HG03457 (cell line): Measurements from ENCODE around the gene HOXB9.

ENCODE experiments used
- ATAC-seq: cut with Tn5 transposase; IDR thresholded peaks from one replicate; pipeline ENCODE4 v1.9.1; 2021; ENCODE audit warnings: moderate number of reproducible peaks; ENCODE audit not compliant: unreplicated experiment

The HOXB9 gene

DNA sequence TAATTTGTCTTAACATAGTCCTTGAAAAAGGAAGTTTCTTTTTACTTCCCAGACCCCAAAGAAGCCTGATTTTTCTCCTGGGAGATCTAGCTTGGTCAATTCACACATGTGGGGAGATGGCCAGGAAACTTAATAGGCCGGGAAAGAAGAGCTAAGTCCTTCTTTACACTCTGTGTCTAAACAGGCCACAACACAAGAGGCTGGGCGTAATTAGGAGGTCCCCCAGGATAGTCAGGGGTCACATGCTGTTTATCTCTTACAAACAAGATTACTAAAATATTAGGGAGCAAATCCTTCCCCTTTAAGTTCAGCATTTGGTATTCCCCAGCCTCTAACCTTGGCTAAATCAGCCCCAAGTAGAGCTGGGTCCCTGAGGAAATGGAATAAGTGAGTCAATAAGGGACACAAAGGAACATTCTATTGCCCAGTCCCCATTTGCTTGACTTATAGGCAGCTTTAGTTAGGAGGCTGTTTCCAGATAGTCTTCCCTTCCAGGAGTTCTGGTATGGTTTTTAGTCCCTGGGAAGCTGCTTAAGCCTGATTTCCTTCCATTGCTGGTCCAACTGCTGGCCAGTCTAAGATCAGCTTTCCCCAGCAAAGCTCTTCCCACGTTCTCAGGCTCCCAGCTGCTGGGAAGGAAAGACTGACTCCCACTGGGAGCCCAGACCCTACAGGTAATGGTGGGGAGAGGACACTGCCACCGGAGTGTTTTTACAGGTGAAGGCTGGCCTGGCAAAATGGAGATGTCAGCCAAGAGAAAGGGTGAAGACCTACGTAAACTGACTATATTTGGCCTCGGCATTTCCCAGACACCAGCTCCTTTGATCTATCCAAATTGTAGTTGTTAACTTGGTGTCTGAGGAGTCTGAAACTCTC lies 14.1 kb upstream of the HOXB9 start:
- ATAC-seq = no peak

DNA sequence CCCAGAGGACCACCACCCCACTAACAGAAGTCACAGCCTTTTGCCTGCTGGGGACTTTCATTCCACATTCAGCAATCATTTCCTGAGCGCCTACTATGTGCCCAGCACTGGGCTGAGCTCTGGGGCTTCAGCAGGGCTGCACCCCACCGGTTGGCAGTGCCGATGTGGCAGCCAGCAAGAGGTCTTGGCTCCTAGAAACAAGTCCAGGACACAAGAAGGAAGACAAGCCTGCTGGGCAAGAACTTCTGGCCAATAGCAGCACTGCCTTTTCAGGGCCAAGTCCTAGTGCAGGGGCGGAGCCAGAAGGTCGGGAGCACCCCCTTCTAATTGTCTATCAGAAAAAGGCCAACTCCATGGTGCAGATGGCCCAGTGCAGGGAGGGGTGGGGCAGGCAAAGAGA lies 13.0 kb upstream of the HOXB9 start:
- ATAC-seq = no peak

DNA sequence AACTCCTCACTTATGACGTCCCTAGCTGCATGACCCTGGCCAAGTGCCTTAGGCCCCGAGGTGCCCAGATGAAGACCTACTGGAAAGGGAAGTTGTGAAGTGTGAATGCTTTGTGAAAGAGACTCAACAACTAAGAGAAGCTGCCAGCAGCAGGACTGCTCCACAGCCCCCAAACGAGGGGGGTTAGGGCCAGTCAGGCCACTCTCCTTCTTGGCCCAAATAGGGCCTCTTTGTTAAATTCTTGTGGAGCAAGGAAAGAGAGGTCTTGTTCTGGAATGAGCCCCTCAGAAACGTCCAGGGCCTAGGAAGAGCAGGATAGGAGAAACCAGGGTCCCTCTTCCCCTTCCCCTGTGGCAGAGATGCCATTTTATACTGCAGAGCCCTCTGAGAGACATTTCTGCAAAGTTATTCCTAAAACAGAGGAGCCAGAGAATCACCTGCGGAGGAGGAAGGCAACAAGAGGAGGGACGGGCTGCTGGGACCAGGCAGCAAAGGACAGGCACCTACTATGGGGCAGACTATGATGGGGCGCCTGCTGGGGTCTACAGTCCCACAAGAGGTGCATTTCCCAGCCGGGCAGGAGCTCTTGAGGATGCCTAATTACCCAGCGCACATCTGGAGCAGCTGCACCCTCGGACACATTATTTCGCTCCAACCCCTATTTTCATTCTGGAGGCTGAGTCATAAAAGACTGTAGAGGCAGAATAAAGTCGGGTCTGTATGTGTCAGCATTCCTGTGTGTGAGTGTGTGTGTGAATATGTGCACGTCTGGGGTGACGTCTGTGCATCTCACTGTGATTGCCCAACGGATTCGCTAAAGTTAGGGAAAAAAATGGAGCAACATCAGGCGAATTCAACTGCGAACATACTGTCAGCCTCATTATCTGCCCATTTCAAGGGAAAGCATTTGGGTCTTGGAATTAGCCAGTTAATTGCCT lies 11.4 kb upstream of the HOXB9 start:
- ATAC-seq = no peak

DNA sequence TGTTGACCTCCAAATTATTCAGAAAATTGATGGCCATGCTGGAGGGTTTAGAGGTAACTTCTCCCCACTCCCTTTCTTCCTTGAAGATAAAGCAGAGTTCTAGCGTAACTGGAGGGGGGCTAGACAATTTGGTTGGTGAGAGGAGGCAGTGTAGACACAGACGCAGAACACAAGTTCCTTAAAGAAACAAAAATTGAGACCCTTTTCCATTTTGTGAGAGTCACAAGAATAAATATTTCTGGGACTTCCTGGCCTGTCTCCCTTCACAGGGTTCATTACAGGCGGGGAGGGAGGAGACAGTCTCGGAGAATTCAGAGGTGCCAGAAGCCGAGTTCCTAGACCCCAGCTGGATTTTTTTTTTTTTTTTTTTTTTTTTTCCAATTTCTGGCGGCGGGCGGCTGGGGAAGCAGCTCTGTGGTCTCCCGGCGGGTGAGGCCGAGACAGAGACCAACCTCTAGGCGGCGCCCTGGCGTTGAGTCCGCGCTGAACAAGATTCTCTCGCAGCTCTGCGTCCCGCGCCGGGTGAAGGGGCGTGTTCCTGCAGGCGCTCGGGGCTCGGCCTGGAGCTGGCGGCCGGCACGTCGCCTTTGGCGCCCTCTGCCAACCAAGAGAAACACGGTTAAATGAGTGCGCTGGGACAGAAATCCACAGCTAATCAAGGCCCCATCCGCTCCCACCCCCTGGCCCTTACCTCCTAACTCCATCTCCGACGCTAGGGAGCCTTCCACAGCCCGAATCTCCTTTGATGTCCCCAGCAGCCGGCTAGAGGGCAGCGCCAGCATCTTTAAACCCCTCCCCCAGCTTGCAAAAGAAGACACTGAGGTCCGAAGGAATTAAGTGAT lies 10.2 kb upstream of the HOXB9 start:
- no peak for ATAC-seq

DNA sequence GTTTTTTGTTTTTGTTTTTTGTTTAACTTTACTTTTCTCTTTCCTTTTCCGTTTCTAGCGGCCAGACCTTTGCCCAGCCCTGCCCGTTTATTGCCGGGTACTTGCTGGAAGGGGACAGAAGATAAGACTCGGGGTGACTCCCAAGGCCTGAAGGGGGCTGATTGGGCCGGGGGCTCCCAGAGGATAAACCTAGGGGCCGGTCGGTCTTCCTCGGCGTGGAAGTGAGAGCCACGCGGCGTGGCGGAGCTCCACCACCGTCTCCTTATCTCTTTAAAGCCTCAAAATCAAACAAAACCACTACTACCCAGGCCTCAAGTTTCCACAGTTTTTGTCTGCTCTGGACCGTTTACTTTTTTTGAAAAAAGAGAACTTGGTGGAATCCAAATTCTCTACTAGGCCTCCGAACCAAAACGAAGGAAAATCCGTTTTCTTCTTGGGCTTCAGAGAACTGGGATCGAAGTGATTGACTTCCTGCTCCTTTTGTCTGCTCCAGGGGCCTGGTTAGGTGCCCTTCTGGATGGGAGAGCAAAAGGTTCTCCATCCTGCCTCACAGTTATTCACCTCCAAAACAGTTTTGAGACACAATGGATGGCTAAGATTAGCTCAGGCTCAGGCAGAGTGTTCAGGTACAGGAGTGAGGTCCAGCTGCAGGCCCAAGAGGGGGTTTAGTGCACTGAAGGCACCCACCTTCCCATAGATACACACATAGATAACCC lies 8.5 kb upstream of the HOXB9 start:
- no peak for ATAC-seq

DNA sequence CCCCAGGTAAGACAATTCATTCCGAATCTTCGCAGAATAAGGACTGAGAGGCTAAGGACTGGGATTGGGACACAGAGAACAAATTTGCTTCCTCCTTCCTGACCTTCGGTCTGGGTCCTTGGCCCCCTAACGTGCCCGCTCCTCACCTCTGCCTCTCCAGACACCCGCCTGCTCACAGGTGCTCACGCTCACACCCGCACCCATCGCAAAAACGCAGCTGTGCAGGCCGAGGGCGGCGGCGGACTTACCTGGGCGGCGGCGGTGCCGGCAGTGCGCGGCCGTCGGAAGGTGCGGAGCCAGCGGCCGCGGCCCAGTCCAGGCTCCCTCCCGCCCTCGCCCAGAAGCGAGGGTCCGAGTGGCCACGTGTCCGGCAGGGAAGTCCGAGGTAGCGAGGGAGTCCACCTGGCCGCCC lies 7.1 kb upstream of the HOXB9 start:
- ATAC-seq = no peak

DNA sequence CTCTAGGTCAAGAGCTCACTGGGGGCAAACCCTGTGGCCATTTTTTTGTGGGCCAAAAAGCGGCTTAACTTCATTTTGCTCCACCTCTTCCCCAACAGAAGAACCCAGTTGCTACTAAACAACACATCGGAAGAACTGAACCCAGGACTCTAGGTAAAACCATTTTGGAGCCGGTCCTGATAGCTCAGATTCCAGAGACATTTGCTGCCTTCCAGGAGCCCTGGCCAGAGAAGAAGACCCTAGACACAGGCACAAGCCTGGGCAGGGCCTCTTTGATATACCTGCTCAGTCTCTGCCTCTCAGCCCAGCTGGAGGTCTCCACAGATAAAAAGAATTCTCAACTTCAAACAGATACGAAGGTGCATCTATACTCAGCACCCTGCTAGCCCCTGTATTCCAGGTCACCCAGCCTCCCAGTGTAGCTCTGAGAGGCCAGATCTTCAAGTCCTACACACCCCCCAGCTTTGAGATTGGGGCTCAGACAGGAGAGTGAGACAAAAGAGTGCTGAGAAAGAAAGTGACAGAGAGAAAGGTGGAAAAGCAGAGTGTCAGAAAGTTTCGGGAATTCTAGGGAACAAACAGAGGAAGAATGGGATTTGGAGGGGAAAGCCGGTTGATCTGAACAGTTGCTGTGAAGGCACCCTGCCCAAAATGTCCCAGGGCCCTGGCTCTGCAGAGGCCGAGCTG lies 6.6 kb upstream of the HOXB9 start:
- ATAC-seq = no peak

DNA sequence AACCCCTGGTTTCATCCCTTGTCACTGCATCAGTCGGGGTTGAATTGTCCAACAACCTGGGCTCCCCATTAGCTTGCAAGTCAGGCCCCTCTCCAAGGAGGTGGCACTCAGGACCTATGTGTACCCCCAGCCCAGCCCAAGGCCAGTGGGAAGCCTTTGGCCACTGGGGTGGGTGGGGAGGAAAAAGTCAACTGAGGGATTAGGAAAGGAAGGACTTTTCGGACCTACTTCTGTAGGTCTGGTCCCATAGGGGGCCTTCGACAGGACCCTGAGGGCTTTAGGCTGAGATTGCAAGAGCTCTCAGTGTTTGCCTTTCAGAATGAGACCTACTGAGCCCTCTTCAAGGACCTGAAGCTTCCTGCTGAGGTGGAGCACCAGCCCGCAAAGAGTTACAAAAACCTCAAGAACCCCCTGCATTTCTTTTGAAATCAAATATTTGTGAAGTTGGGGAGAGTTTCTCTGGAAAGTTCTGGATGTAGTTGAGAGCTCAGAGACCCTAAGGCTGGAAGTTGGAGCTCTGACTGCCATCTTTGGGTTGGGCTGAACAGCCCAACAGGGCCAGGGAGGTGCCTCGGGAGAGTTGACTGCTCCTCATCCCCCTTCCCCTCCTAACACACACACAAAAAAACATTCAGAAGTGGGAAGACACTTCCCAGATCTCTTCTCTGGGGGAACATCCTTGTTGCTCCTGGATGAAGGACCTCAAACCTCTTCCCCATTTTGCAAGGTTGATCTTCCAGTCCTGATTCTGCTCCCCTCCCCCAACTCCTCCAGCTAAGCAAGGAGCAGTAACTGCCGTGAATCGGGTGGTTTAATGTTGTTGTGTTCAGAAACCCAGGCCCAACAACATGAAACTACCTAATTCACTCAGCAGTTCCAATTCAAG lies 5.8 kb upstream of the HOXB9 start:
- ATAC-seq = no peak

DNA sequence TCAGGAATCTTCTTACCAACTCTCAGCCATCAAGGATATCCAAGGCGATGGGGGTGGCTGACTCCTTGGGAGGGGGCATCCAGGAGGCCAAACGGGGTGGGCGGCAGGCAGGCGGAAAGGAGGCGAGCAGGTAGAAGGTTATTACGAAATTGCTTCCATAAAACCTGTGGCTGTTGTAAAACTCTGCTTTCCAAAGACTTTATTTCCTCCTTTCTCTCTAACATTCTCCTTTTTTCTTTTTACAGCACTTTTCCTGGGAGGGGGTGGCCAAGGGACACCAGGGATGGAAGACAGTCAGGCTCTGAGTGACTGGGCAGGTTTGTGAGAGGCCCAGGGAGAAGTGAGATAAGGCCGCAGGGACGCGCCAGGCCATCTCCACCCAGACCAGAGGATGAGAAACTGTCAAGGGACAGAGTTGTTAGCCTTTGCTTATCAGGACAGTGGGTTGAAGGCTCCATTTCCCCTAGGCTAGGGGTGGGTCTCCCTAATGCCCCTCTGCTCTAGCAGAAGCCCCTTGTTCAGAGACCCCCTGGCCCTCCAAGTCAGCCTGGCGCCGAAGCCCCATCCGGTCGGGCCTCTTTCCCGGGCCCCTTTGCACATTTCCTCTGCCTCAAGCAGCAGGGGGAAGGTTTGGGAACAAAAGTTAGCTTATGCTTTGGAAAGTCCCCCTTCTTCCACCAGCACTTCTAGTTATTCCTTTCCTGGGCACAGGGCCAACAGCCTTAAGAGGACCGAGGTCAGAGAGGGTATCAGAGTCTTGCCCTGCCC lies 5.0 kb upstream of the HOXB9 start:
- ATAC-seq = no peak

DNA sequence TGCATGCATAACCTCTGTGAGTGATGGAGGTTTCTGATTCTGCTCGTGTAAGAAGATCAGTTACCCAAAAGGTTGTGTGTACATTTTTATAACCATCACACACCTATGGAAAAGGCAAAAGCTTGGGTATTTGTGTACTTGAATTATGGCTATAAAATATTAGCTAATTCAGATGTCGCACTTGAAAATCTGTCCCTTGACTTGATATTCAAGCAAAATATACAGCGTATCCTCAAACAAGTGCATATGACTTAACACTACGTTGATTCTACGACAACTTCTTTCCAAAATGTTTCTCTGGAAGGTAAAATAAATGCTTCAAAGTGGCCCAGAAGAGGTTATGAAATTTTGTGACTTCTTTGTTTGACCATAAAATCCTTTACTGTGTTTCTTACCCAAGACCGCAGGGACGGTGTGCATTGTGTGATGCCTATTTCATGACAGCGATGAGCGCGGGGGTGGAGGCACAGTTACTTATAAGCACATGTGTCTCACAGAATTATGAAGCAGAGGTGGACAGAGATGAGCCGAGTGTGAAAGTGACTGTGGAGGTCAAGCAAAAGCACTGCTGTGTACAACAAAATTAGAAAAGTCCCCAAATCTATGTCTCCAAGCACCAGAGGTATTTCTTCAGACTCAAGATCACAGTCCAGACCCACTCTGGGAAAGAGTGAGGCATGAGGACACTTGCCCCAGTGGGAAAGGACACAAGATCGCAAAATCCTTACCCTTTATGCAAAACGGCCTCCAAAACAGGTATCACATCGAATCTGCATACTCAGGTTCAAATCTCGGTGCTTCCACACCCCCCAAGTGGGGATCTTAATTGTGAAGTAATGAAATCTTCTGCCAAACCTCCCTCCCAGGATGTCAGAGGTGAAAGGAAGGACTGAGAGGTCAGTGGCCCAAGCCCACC lies 4.1 kb upstream of the HOXB9 start:
- ATAC-seq = no peak

DNA sequence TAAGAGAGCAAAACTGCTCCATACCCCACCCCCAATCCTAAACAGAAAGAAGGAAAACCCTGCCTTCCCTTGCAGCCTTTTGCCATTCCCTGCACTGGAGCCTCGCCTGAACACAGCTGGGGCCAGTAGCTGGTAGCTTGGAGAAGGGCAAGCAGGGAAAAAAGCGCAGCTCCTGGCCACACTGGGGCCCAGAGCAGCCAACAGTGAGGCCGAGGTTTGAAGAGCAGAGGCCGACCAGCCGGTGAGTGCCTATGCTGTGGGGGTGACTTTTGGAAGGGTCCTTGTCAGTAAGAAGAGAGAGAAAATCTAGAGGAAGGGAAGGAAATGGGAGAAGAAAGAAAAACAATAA lies 3.2 kb upstream of the HOXB9 start:
- ATAC-seq = no peak

DNA sequence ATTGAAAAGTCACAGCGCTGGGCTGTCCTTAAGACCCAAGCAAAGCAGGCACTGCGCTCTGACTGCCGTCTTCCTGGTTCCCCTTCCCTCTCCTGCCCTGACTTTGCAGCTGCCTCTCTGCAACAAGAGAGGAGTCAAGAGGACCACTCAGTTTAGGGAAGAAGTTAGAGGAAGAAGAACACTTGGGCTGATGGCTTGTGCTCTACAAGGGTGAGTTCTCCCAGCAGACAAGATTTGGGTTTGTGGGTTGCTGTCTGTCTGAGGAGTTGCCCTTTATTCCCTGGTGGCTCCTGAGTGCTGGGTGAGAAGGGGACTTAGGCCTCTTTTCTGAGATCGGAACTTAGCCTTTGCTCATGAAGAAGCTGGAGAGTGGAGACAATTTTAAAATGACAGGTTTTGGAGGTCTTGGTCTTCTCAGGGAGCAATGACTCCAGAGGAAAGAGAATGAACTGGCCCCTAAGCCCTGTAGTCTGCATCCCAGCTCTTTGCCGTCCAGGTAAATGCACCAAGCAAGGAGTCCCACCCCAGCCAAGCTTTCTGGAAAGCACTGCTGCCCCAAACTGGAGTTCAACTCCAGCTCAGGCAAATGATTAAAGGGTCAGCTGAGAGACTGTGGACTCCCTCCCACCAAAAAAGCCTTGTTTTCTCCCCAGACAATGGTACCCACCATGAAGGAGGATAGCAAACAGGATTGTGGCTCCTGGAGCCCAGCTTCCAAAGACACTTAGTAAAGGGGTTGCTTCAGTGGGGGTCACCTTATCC lies 2.7 kb upstream of the HOXB9 start:
- ATAC-seq = no peak

DNA sequence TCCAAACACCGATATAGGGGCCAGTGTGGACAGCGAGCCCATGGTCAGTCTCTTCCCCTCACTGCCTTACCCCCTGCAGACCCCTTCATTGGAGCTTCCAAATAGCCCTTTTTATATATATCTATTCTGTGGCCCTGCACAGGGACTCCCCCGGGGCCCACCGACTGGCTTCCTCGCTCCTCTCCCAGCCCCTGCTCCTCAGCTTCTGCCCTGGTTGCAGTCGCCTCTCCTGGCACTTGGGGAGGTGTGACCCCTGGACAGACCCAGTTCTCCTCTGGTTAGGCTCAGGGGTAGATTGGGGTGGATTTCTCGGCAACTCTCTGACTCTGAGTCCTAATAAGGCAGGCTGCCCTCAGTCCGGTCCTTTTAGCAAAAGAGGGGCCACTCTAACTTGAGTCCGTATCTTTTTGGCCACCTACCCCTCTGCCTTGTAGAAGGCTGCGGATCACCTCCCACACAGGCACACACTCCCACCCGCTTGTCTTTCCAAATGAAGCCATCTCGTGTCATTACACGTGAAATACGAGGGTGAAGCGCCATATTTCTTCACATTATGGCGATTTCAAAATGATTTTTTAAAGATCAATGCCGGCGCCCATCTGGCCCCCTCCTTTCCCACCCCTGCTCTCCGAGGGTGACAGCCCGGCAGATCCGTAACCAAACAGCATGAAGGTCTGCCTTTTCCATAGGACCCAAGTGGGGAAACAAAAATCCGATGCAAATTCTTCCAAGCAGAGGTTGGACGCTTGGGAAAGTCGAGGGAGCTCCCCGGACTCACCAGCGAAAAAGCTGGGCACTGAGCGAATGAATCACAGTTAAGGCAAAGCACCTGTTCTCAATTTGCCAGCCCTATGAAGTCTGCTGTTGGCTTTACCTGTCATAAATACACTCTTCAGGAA lies 1.7 kb upstream of the HOXB9 start:
- no peak for ATAC-seq

DNA sequence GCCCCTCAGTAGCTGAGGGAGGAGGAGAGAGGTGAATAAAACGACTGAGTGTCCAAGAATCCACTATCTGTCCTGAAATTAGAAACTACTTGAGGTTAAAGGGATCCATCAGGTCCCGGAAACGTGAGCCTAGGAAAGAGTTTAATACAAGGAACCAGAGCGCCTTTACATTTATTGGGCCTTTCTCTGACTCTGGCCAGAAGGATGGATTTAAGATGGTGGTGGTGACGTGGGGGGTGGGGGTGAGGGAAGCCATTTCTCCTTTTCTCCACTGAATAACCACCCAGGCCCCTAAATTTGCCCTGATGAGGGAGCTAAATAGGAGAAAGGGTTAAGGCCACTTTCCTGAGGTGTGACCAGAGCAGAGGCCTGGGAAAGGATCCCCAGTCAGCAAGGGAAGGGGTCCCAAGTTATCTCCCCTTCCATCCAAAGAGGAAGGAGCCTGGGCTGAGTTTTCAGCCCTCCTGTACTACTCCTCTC lies 1.0 kb upstream of the HOXB9 start:
- ATAC-seq = no peak
